Gastroesophageal sphincter (tissue), 4 donors: ENCODE results near the gene PUM1. TPM values are rescaled to one million over a fixed set of nuclear protein-coding genes. Genes with fewer than 3 reads are reported as not detected.
"Not testable (repeated sequence)": the region's sequence is repeated elsewhere in the genome, so short reads cannot be mapped to it uniquely, and the experiment has no call there.

ENCODE experiments used
- ATAC-seq: fragments of 150-250 bp; one replicate; pipeline ENCODE4 v1.9.1; 2016; ENCODE audit warnings: mild to moderate bottlenecking, moderate library complexity
- H3K27ac ChIP-seq, 4 donors: fragments of 200-600 bp; sonication (generic) in 3 of 4; 1 replicate in 3 of 4; 2 replicates in 1 of 4; pipeline ENCODE4 v1.5.1; 2016 to 2019
- H3K27me3 ChIP-seq: fragments of 200-600 bp; sonication (generic); one replicate; pipeline ENCODE4 v1.5.1; 2019
- H3K36me3 ChIP-seq, 2 donors: fragments of 200-600 bp; sonication (generic); one replicate each; pipeline ENCODE4 v1.5.1; 2019; ENCODE audit warnings: control low read depth in 1 of 2
- H3K4me1 ChIP-seq, 3 donors: fragments of 200-600 bp; sonication (generic); 1 replicate in 2 of 3; 2 replicates in 1 of 3; pipeline ENCODE4 v1.5.1; 2016 to 2019; ENCODE audit warnings: control low read depth in 2 of 3
- H3K4me3 ChIP-seq, 2 donors: fragments of 200-600 bp; sonication (generic); one replicate each; pipeline ENCODE4 v1.5.1; 2019; ENCODE audit warnings: mild to moderate bottlenecking in 1 of 2, moderate library complexity in 1 of 2
- H3K9me3 ChIP-seq, 3 donors: fragments of 200-600 bp; sonication (generic); one replicate each; pipeline ENCODE4 v1.5.1; 2017 to 2019; ENCODE audit warnings: control low read depth in 2 of 3
- CTCF ChIP-seq, 4 experiments: fragments of 200-600 bp in 2 of 4; fragments of 450-650 bp in 2 of 4; sonication (generic) in 1 of 4; IDR thresholded peaks; one replicate each; pipeline ENCODE4 v1.5.1; 2017 to 2019; ENCODE audit warnings: antibody characterized with exemption in 4 of 4, mild to moderate bottlenecking in 2 of 4, moderate library complexity in 2 of 4
- EP300 ChIP-seq: sonication (generic); formaldehyde crosslinking; IDR thresholded peaks from one replicate; pipeline ENCODE4 v1.6.1; 2017; ENCODE audit warnings: antibody characterized with exemption, mild to moderate bottlenecking
- POLR2A ChIP-seq, 2 donors: fragments of 450-650 bp; IDR thresholded peaks; one replicate each; pipeline ENCODE4 v1.6.1; 2017; ENCODE audit warnings: antibody characterized with exemption in 2 of 2, mild to moderate bottlenecking in 2 of 2, moderate library complexity in 1 of 2
- POLR2AphosphoS5 ChIP-seq: sonication (generic); formaldehyde crosslinking; IDR thresholded peaks from one replicate; pipeline ENCODE4 v1.6.1; 2017; ENCODE audit warnings: antibody characterized with exemption
- WGBS, 2 donors: methylation state at CpG; one replicate each; pipeline ENCODE4 v1.1.5; 2018; ENCODE audit warnings: low coverage in 1 of 2; 5-methylcytosine and 5-hydroxymethylcytosine counted together
- total RNA-seq, 4 donors: library from RNA; depleted of rRNA; stranded (reverse); fragments of >200 nt; gene quantifications; one replicate each; pipeline ENCODE4 v1.1.0, GENCODE V29; 2016

PUM1 gene
- total RNA-seq, 4 donors from 2014 or later, result 83.8 to 90.7 (median 88.4) TPM

- no peaks in the 10 kb centered on the region for H3K36me3 ChIP-seq
- TF ChIP-seq POLR2A (IDR thresholded peaks at IDR 0.05) (no peak), POLR2AphosphoS5 (no peak), CTCF (IDR thresholded peaks at IDR 0.05) (no peak), EP300 (no peak)
- no peak overlapping the region for H3K27ac ChIP-seq
- WGBS, 2 donors, result 80 to 88% methylated on average over 4 of the region's 6 CpGs
- no peak for ATAC-seq
- H3K4me3 ChIP-seq, result no peak overlapping the region
- no peaks in the 10 kb centered on the region for H3K27me3 ChIP-seq
- no peaks in the 10 kb centered on the region for H3K4me1 ChIP-seq
- no peaks in the 10 kb centered on the region for H3K9me3 ChIP-seq
Measured at GRCh38 chr1:31099293-31100032, 33.9 kb upstream of the PUM1 start.

GRCh38 chr1:31095985-31096384 is 30.5 kb upstream of the PUM1 start:
- no peaks in the 10 kb centered on the region for H3K4me1 ChIP-seq
- no peaks in the 10 kb centered on the region for H3K9me3 ChIP-seq
- no peaks in the 10 kb centered on the region for H3K36me3 ChIP-seq
- ATAC-seq, result no peak
- no peak overlapping the region for H3K27ac ChIP-seq
- H3K4me3 ChIP-seq, result no peak overlapping the region
- no peaks in the 10 kb centered on the region for H3K27me3 ChIP-seq
- WGBS, 2 donors, result 85% methylated on average over 6 of the region's 6 CpGs; no CpG with 5 or more reads in 1 of the 2 donors
- TF ChIP-seq POLR2AphosphoS5 (no peak), POLR2A (IDR thresholded peaks at IDR 0.05) (no peak), CTCF (IDR thresholded peaks at IDR 0.05) (no peak), EP300 (no peak)

GRCh38 chr1:31095298-31095981 is 29.9 kb upstream of the PUM1 start:
- Histone ChIP-seq H3K4me3 (no peak overlapping the region), H3K27me3 (no peaks in the 10 kb centered on the region), H3K9me3 (no peaks in the 10 kb centered on the region), H3K36me3 (no peaks in the 10 kb centered on the region), H3K4me1 (no peaks in the 10 kb centered on the region), H3K27ac (no peak overlapping the region)
- WGBS, 2 donors, result 86 to 90% methylated on average over 9 of the region's 12 CpGs
- no peak for ATAC-seq
- no peak for TF ChIP-seq CTCF (IDR thresholded peaks at IDR 0.05)

- H3K4me3 ChIP-seq, H3K27me3 ChIP-seq, H3K27ac ChIP-seq, ATAC-seq, H3K9me3 ChIP-seq, H3K36me3 ChIP-seq, H3K4me1 ChIP-seq: not testable (repeated sequence)
- 92% methylated on average over 3 of the region's 3 CpGs; no CpG with 5 or more reads in 1 of the 2 donors for WGBS, 2 donors
Measured at GRCh38 chr1:31088081-31088480, 22.6 kb upstream of the PUM1 start.

GRCh38 chr1:31084782-31085569 is 19.5 kb upstream of the PUM1 start:
- no peaks in the 10 kb centered on the region for H3K36me3 ChIP-seq
- no peak overlapping the region for H3K4me3 ChIP-seq
- H3K9me3 ChIP-seq, result no peaks in the 10 kb centered on the region
- ATAC-seq, result no peak
- no peak for TF ChIP-seq POLR2A (IDR thresholded peaks at IDR 0.05)
- TF ChIP-seq POLR2AphosphoS5, result no peak
- no peak for TF ChIP-seq CTCF (IDR thresholded peaks at IDR 0.05)
- no peak for TF ChIP-seq EP300
- WGBS, 2 donors, result 50 to 79% methylated on average over 2 to 8 of the region's 16 CpGs
- no peaks in the 10 kb centered on the region for H3K27me3 ChIP-seq
- no peaks in the 10 kb centered on the region for H3K4me1 ChIP-seq
- no peak overlapping the region for H3K27ac ChIP-seq
